Thoracic aorta endothelial cell (primary cell): Measurements from ENCODE around the gene PCAT6. TPM values are rescaled to one million over a fixed set of nuclear protein-coding genes. Genes with fewer than 3 reads are reported as not detected.

Experiments used
- small RNA-seq: library from RNA; depleted of rRNA; stranded (forward); fragments of <200 nt; gene quantifications from one replicate; pipeline ENCODE3, GENCODE V24; 2012
- total RNA-seq: library from RNA; depleted of rRNA; stranded (reverse); fragments of >200 nt; gene quantifications from 2 replicates; pipeline ENCODE4 v1.2.3, GENCODE V29; 2012

The PCAT6 gene
- not detected in 2 replicates for total RNA-seq

GRCh38 chr1:202810615-202811295, at the start of gene PCAT6:
Gene PCAT6, plus strand, starts transcription at chr1:202810954.

DNA sequence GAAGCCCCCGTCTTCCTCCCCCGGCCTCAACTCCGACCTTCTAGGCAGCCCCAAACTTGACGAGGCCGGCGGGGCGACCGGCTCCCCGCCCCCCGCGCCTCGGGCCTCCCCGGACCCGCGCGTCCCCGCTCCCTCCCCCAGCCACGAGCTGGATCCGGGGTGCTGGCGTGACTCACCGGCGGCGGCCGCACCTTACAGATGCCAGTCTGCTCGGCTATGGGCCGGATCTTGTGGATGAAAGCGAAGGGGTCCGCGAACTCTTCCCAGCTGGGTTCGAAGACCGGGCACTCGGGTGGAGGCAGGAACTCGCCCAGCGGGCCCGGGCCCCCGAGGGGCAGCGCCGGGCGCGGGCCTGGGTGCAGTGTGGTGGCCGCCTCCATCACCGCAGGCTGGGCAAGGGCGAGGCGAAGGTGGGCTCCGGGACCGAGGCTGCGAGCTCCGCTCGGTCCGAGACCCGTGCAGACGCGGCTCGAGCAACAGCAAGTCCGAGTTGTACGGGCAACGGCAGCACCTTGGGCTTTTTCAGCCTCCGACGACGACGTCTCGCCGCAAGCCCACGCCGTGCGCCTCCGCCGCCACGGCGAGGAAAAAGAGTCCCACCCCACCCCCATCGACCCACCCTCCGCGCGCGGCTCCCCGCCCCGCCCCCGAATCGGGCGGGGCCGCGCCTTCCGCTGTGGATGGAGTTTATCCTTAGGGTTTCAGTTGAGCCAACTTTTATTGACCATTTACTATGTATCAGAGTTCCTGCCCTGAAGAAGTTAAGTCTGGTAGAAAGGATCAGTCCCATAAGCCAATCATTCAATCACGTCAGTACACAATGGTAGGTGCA, 2.6 kb upstream of the PCAT6 start, which contains the start of gene KDM5B:
TSS of gene KDM5B (minus strand) at position 496 of the 832 bp plus-strand sequence. CDS start at position 380, 116 bp downstream.

Small RNA genes within 50 kb of the gene (small RNA-seq; reads per million reads assigned to genes)
- gene AC098934.3: not detected

Other genes with a start within 250 kb of the PCAT6 start
- gene SYT2, start 100.5 kb upstream of the PCAT6 start, total RNA-seq: not detected in 2 replicates
- 77.0 and 103 TPM in 2 replicates for gene KDM5B, start 2.5 kb upstream of the PCAT6 start, total RNA-seq
- gene RABIF, start 78.2 kb downstream of the PCAT6 start, total RNA-seq: 10.1 and 10.5 TPM in 2 replicates
- 26.8 and 30.3 TPM in 2 replicates for gene KLHL12, start 116.3 kb downstream of the PCAT6 start, total RNA-seq
- gene ADIPOR1, start 147.4 kb downstream of the PCAT6 start, total RNA-seq: 84.2 and 110 TPM in 2 replicates
- 22.8 and 25.1 TPM in 2 replicates for gene CYB5R1, start 156.3 kb downstream of the PCAT6 start, total RNA-seq
- gene TMEM183A, start 196.4 kb downstream of the PCAT6 start, total RNA-seq: 122 and 126 TPM in 2 replicates
- 0.29 and 1.5 TPM in 2 replicates for gene PPFIA4, start 215.5 kb downstream of the PCAT6 start, total RNA-seq